WTC11 (cell line): Measurements from ENCODE around the gene CEP192. TPM values are rescaled to one million over a fixed set of nuclear protein-coding genes. Genes with fewer than 3 reads are reported as not detected.

Experiments
- ATAC-seq: fragments of 200-7000 bp; cut with Tn5 transposase; 2 replicates; pipeline ENCODE4 v1.10.0; 2021; ENCODE audit warnings: mild to moderate bottlenecking, moderate library complexity
- CTCF ChIA-PET: fragments of 300-600 bp; sonication (Branson Sonifier 250); formaldehyde crosslinking; loops from one replicate; lab custom pipeline; 2021; ENCODE audit warnings: antibody characterized with exemption; lab: Charles Lee
- POLR2A ChIA-PET: fragments of 350-600 bp; sonication (Branson Sonifier 250); formaldehyde crosslinking; loops from one replicate; lab custom pipeline; 2021; ENCODE audit warnings: antibody characterized with exemption; lab: Charles Lee
- DNase-seq: peaks from one replicate; pipeline ENCODE4 v3.0.0; 2021; ENCODE audit warnings: low spot score
- H3K27ac Mint-ChIP-seq: 2 replicates; pipeline ENCODE4 v1.8.0; 2021; ENCODE audit warnings: mixed read lengths
- H3K27me3 Mint-ChIP-seq: 2 replicates; pipeline ENCODE4 v1.8.0; 2021; ENCODE audit warnings: low read depth, mild to moderate bottlenecking, moderate library complexity, mixed read lengths
- H3K36me3 Mint-ChIP-seq: 2 replicates; pipeline ENCODE4 v1.8.0; 2021; ENCODE audit warnings: mixed read lengths
- H3K4me1 Mint-ChIP-seq: 2 replicates; pipeline ENCODE4 v1.8.0; 2022; ENCODE audit warnings: mixed read lengths
- H3K4me3 Mint-ChIP-seq: 2 replicates; pipeline ENCODE4 v1.8.0; 2021; ENCODE audit warnings: mild to moderate bottlenecking, moderate library complexity, mixed read lengths
- H3K9me3 Mint-ChIP-seq: 2 replicates; pipeline ENCODE4 v1.8.0; 2021; ENCODE audit warnings: mixed read lengths
- AR ChIP-seq: fragments of 250-450 bp; sonication (Bioruptor Pico); IDR thresholded peaks from 2 replicates; pipeline ENCODE4 v1.9.0; 2021; ENCODE audit warnings: mild to moderate bottlenecking
- ATF1 ChIP-seq: sonication (generic); formaldehyde crosslinking; IDR thresholded peaks from 2 replicates; pipeline ENCODE4 v1.8.1; 2023; ENCODE audit warnings: mild to moderate bottlenecking, moderate library complexity, missing genetic modification reagents
- ATF6 ChIP-seq: sonication (generic); formaldehyde crosslinking; IDR thresholded peaks from 2 replicates; pipeline ENCODE4 v1.8.1; 2023; ENCODE audit warnings: mild to moderate bottlenecking, missing genetic modification reagents
- CREM ChIP-seq: sonication (generic); formaldehyde crosslinking; IDR thresholded peaks from 2 replicates; pipeline ENCODE4 v1.8.1; 2022; ENCODE audit warnings: mild to moderate bottlenecking, missing genetic modification reagents, moderate library complexity
- E2F5 ChIP-seq: sonication (generic); formaldehyde crosslinking; IDR thresholded peaks from 2 replicates; pipeline ENCODE4 v1.8.1; 2022; ENCODE audit warnings: mild to moderate bottlenecking, moderate library complexity, missing genetic modification reagents
- FOXJ3 ChIP-seq: sonication (generic); formaldehyde crosslinking; IDR thresholded peaks from 2 replicates; pipeline ENCODE4 v1.9.0; 2021; ENCODE audit warnings: missing genetic modification reagents, mild to moderate bottlenecking, borderline replicate concordance
- IRF1 ChIP-seq: sonication (generic); formaldehyde crosslinking; IDR thresholded peaks from 2 replicates; pipeline ENCODE4 v1.8.0; 2023; ENCODE audit warnings: missing genetic modification reagents
- JUN ChIP-seq: sonication (generic); formaldehyde crosslinking; IDR thresholded peaks from 2 replicates; pipeline ENCODE4 v1.8.0; 2023; ENCODE audit warnings: mild to moderate bottlenecking, missing genetic modification reagents
- MAX ChIP-seq: sonication (generic); formaldehyde crosslinking; IDR thresholded peaks from 2 replicates; pipeline ENCODE4 v1.8.0; 2022; ENCODE audit warnings: mild to moderate bottlenecking, missing genetic modification reagents
- NR1H2 ChIP-seq: sonication (generic); formaldehyde crosslinking; IDR thresholded peaks from 2 replicates; pipeline ENCODE4 v1.9.0; 2021; ENCODE audit warnings: mild to moderate bottlenecking, moderate library complexity, missing genetic modification reagents
- NR2C2 ChIP-seq: sonication (generic); formaldehyde crosslinking; IDR thresholded peaks from 2 replicates; pipeline ENCODE4 v1.8.0; 2022; ENCODE audit warnings: mild to moderate bottlenecking, missing genetic modification reagents
- OVOL2 ChIP-seq: fragments of 250-450 bp; sonication (Bioruptor Pico); IDR thresholded peaks from 2 replicates; pipeline ENCODE4 v1.9.0; 2021; ENCODE audit warnings: mild to moderate bottlenecking, borderline replicate concordance
- PRRX2 ChIP-seq: fragments of 250-450 bp; sonication (Bioruptor Pico); IDR thresholded peaks from 2 replicates; pipeline ENCODE4 v1.8.0; 2021; ENCODE audit warnings: mild to moderate bottlenecking
- RELA ChIP-seq: sonication (generic); formaldehyde crosslinking; IDR thresholded peaks from 2 replicates; pipeline ENCODE4 v1.8.1; 2022; ENCODE audit warnings: missing genetic modification reagents, mild to moderate bottlenecking, borderline replicate concordance
- RORB ChIP-seq: fragments of 250-450 bp; sonication (Bioruptor Pico); IDR thresholded peaks from 2 replicates; pipeline ENCODE4 v1.9.0; 2021; ENCODE audit warnings: mild to moderate bottlenecking
- SOX15 ChIP-seq: fragments of 250-450 bp; sonication (Bioruptor Pico); IDR thresholded peaks from 2 replicates; pipeline ENCODE4 v1.9.0; 2021; ENCODE audit warnings: mild to moderate bottlenecking
- SP1 ChIP-seq: sonication (generic); formaldehyde crosslinking; conservative IDR thresholded peaks from 2 replicates; pipeline ENCODE4 v1.8.1; 2022; ENCODE audit warnings: missing genetic modification reagents
- TEAD1 ChIP-seq: sonication (generic); formaldehyde crosslinking; IDR thresholded peaks from 2 replicates; pipeline ENCODE4 v1.8.0; 2022; ENCODE audit warnings: mild to moderate bottlenecking, missing genetic modification reagents
- USF2 ChIP-seq: sonication (generic); formaldehyde crosslinking; IDR thresholded peaks from 2 replicates; pipeline ENCODE4 v1.8.1; 2023; ENCODE audit warnings: mild to moderate bottlenecking, missing genetic modification reagents, moderate library complexity
- ZNF138 ChIP-seq: sonication (generic); formaldehyde crosslinking; conservative IDR thresholded peaks from 2 replicates; pipeline ENCODE4 v1.8.1; 2022; ENCODE audit warnings: mild to moderate bottlenecking, moderate library complexity, missing genetic modification reagents
- ZNF263 ChIP-seq: sonication (generic); formaldehyde crosslinking; IDR thresholded peaks from 2 replicates; pipeline ENCODE4 v1.8.1; 2022; ENCODE audit warnings: low read depth, mild to moderate bottlenecking, moderate library complexity, missing genetic modification reagents
- ZNF396 ChIP-seq: fragments of 250-450 bp; sonication (Bioruptor Pico); IDR thresholded peaks from 2 replicates; pipeline ENCODE4 v1.8.0; 2021; ENCODE audit warnings: mild to moderate bottlenecking, moderate library complexity, borderline replicate concordance
- ZNF416 ChIP-seq: fragments of 250-450 bp; sonication (Bioruptor Pico); IDR thresholded peaks from 2 replicates; pipeline ENCODE4 v1.9.0; 2021; ENCODE audit warnings: mild to moderate bottlenecking, inconsistent platforms
- ZNF532 ChIP-seq: fragments of 250-450 bp; sonication (Bioruptor Pico); IDR thresholded peaks from 2 replicates; pipeline ENCODE4 v1.9.0; 2021; ENCODE audit warnings: mild to moderate bottlenecking, borderline replicate concordance
- ZSCAN18 ChIP-seq: fragments of 250-450 bp; sonication (Bioruptor Pico); IDR thresholded peaks from 2 replicates; pipeline ENCODE4 v2.1.2; 2022; ENCODE audit warnings: mild to moderate bottlenecking, moderate library complexity
- total RNA-seq: library from RNA; stranded (reverse); gene quantifications from 3 replicates; pipeline ENCODE4 v1.2.3, GENCODE V29; 2021

CEP192 gene
- total RNA-seq, 1 experiment from 2014 or later: 25.4 TPM

GRCh38 chr18:13014232-13014631 is 23.1 kb downstream of the CEP192 start:
- Mint-ChIP-seq H3K9me3 (no peaks in the 10 kb centered on the region), H3K4me3 (no peak overlapping the region), H3K27me3 (no peaks in the 10 kb centered on the region), H3K27ac (no peak overlapping the region), H3K4me1 (no peaks in the 10 kb centered on the region), H3K36me3 (peaks cover 58% of the 10 kb centered on the region)
- CTCF ChIA-PET: no interaction called here
- DNase-seq (no peak), ATAC-seq (no peak)
- POLR2A ChIA-PET: no interaction called here
- TF ChIP-seq OVOL2 (CRISPR knock-in tag): no peak
- TF ChIP-seq ZNF263 (CRISPR knock-in tag): no peak
- no peak for TF ChIP-seq NR1H2 (CRISPR knock-in tag)
- TF ChIP-seq IRF1: no peak
- TF ChIP-seq ZNF396 (CRISPR knock-in tag): no peak
- TF ChIP-seq FOXJ3: no peak
- TF ChIP-seq ATF6 (CRISPR knock-in tag): no peak
- TF ChIP-seq ZNF416 (CRISPR knock-in tag): no peak
- no peak for TF ChIP-seq RELA (CRISPR knock-in tag)
- TF ChIP-seq E2F5 (CRISPR knock-in tag): no peak
- TF ChIP-seq SP1: no peak
- no peak for TF ChIP-seq ZSCAN18
- TF ChIP-seq JUN (CRISPR knock-in tag): no peak
- no peak for TF ChIP-seq ATF1 (CRISPR knock-in tag)
- no peak for TF ChIP-seq MAX (CRISPR knock-in tag)
- TF ChIP-seq CREM (CRISPR knock-in tag): no peak
- no peak for TF ChIP-seq USF2 (CRISPR knock-in tag)

GRCh38 chr18:13014818-13015217 is 23.7 kb downstream of the CEP192 start:
- Mint-ChIP-seq H3K4me3 (no peak overlapping the region), H3K27me3 (no peaks in the 10 kb centered on the region), H3K9me3 (no peaks in the 10 kb centered on the region), H3K27ac (no peak overlapping the region), H3K36me3 (peaks cover 57% of the 10 kb centered on the region), H3K4me1 (no peaks in the 10 kb centered on the region)
- POLR2A ChIA-PET: no interaction called here
- ATAC-seq (no peak), DNase-seq (no peak)
- TF ChIP-seq ZNF138 (CRISPR knock-in tag) (no peak), RELA (CRISPR knock-in tag) (no peak), AR (CRISPR knock-in tag) (no peak), TEAD1 (CRISPR knock-in tag) (no peak), PRRX2 (CRISPR knock-in tag) (no peak), SOX15 (no peak), RORB (CRISPR knock-in tag) (no peak), NR2C2 (CRISPR knock-in tag) (no peak), ZNF532 (CRISPR knock-in tag) (no peak)
- CTCF ChIA-PET: no interaction called here
